ENCODE data around the gene SLC51B. TPM values are rescaled to one million over a fixed set of nuclear protein-coding genes. Genes with fewer than 3 reads are reported as not detected.
"Not testable (repeated sequence)": the region's sequence is repeated elsewhere in the genome, so short reads cannot be mapped to it uniquely, and the experiment has no call there.

The SLC51B gene
- total RNA-seq, 1 experiment from 2014 or later: not detected

- H3K9ac ChIP-seq (ENCODE audit: low read length); H3K27ac ChIP-seq (ENCODE audit: low read depth, low read length); H3K9me3 ChIP-seq (ENCODE audit: control insufficient read depth in 1 of 2, insufficient read depth in 1 of 2, low read depth in 1 of 2, low read length in 2 of 2); H3K79me2 ChIP-seq (ENCODE audit: insufficient read depth, low read length); RAD21 ChIA-PET (ENCODE audit: low non-redundant PET in 1 of 2, low total read pairs in 2 of 2, uncharacterized antibody in 2 of 2, unreplicated experiment in 2 of 2); H3K27me3 ChIP-seq (ENCODE audit: insufficient read depth, low read length); H3K4me3 ChIP-seq (replicated peaks in 1 of 2; ENCODE audit: low read depth in 1 of 2, low read length in 2 of 2); intact Hi-C loops (cut with micrococcal nuclease); H4K20me1 ChIP-seq (ENCODE audit: insufficient read depth); H3K36me3 ChIP-seq (ENCODE audit: control insufficient read depth in 1 of 2, insufficient read depth in 2 of 2, low read length in 2 of 2); H3K9me2 ChIP-seq (ENCODE audit: insufficient read depth); BruUV-seq (replicated peaks): not testable (repeated sequence)
- peak overlapping the region; percentile 30 for H2AFZ ChIP-seq (ENCODE audit: low read depth, low read length, poor library complexity, severe bottlenecking)
- 0 out of 2 replicates have a peak, but pooled peaks have one; percentile 35 for TF ChIP-seq MAX (IDR thresholded peaks at IDR 0.05)
- TF ChIP-seq EGR1 (IDR thresholded peaks at IDR 0.05; ENCODE audit: low read depth): peak; percentile 95
- peak; percentile 38; the same call in 1 of the 2 replicates for TF ChIP-seq SP1 (IDR thresholded peaks at IDR 0.05; ENCODE audit: low read depth)
- peak; percentile 72 for TF ChIP-seq FOSL1 (IDR thresholded peaks at IDR 0.05; ENCODE audit: low read depth)
- H3K4me2 ChIP-seq (ENCODE audit: low read length): peak overlapping the region; percentile 58
- peaks cover 17 to 31% of the 10 kb centered on the region in 2 experiments for H3K4me1 ChIP-seq (ENCODE audit: control insufficient read depth in 1 of 2, insufficient read depth in 2 of 2, low read length in 2 of 2)
- peak; percentile 87 for ATAC-seq
- DNase-seq (ENCODE audit: low read depth, low spot score): peak; percentile 52
- CTCF ChIA-PET: interaction anchor here (0.9 kb wide), 1 partner anchor 12 kb away, joined by 3 read pairs; no protein-coding TSS in a partner anchor
- POLR2A ChIA-PET: interaction anchor here (1.2 to 1.7 kb wide), 2 partner anchors 8 to 261 kb away, joined by 3 to 10 read pairs; partner anchors contain the start of gene RNU5B-1
Measured at GRCh38 chr15:65044218-65044617, 969 bp upstream of the SLC51B start.

GRCh38 chr15:65048241-65048640 lies 3.1 kb downstream of the SLC51B start:
- RAD21 ChIA-PET (ENCODE audit: low non-redundant PET in 1 of 2, low total read pairs in 2 of 2, uncharacterized antibody in 2 of 2, unreplicated experiment in 2 of 2): no interaction called here
- DNase-seq (ENCODE audit: low read depth, low spot score): no peak
- H3K4me2 ChIP-seq (ENCODE audit: low read length): no peak overlapping the region

More at GRCh38 chr15:65048241-65048640, 3.1 kb downstream of the SLC51B start:
- BruUV-seq (replicated peaks): no TSS peak
- Histone ChIP-seq H3K9ac (ENCODE audit: low read length) (no peak overlapping the region), H3K27ac (ENCODE audit: low read depth, low read length) (no peak overlapping the region), H3K9me2 (ENCODE audit: insufficient read depth) (no peaks in the 10 kb centered on the region), H3K79me2 (ENCODE audit: insufficient read depth, low read length) (no peaks in the 10 kb centered on the region), H3K4me1 (ENCODE audit: control insufficient read depth in 1 of 2, insufficient read depth in 2 of 2, low read length in 2 of 2) (peaks cover 21 to 31% of the 10 kb centered on the region in 2 experiments), H3K4me3 (replicated peaks in 1 of 2; ENCODE audit: low read depth in 1 of 2, low read length in 2 of 2) (no peak overlapping the region), H4K20me1 (ENCODE audit: insufficient read depth) (no peaks in the 10 kb centered on the region), H2AFZ (ENCODE audit: low read depth, low read length, poor library complexity, severe bottlenecking) (no peak overlapping the region), H3K27me3 (ENCODE audit: insufficient read depth, low read length) (no peaks in the 10 kb centered on the region), H3K36me3 (ENCODE audit: control insufficient read depth in 1 of 2, insufficient read depth in 2 of 2, low read length in 2 of 2) (no peaks in the 10 kb centered on the region), H3K9me3 (ENCODE audit: control insufficient read depth in 1 of 2, insufficient read depth in 1 of 2, low read depth in 1 of 2, low read length in 2 of 2) (no peaks in the 10 kb centered on the region)
- ChIA-PET CTCF (no interaction called here), POLR2A (no interaction called here)
- no peak for ATAC-seq
- intact Hi-C loops (cut with micrococcal nuclease): no loop called here
- no peak for TF ChIP-seq EZH2phosphoT487 (IDR thresholded peaks at IDR 0.05; ENCODE audit: borderline replicate concordance)
- no peak for TF ChIP-seq ATF3 (IDR thresholded peaks at IDR 0.05)
- no peak for TF ChIP-seq ZBTB33 (IDR thresholded peaks at IDR 0.05; ENCODE audit: extremely low read depth, insufficient replicate concordance, low read length)

Data from HCT116 (cell line).